Osteoblast (primary cell): ENCODE data around the gene ARHGEF17. TPM values are rescaled to one million over a fixed set of nuclear protein-coding genes. Genes with fewer than 3 reads are reported as not detected.

Experiments
- DNase-seq: peaks from one replicate; pipeline ENCODE4 v3.0.0; 2011; ENCODE audit warnings: low spot score, mixed read lengths; ENCODE audit not compliant: insufficient read length; ENCODE audit errors: missing footprints
- H2AFZ ChIP-seq: 2 replicates; pipeline ENCODE4 v1.6.0; 2011; ENCODE audit warnings: mild to moderate bottlenecking, low read length
- H3K27ac ChIP-seq: 2 replicates; pipeline ENCODE4 v1.5.1; 2011; ENCODE audit warnings: mild to moderate bottlenecking, low read depth, low read length, moderate library complexity
- H3K27me3 ChIP-seq: 2 replicates; pipeline ENCODE4 v1.6.0; 2012; ENCODE audit warnings: mild to moderate bottlenecking, control low read depth, inconsistent platforms, low read length, moderate library complexity; ENCODE audit not compliant: insufficient read depth
- H3K36me3 ChIP-seq: 2 replicates; pipeline ENCODE4 v1.5.1; 2011; ENCODE audit warnings: mild to moderate bottlenecking, low read length, control low read depth, moderate library complexity; ENCODE audit not compliant: insufficient read depth
- H3K4me1 ChIP-seq: 2 replicates; pipeline ENCODE4 v1.5.1; 2011; ENCODE audit warnings: mild to moderate bottlenecking, low read length, control low read depth, moderate library complexity; ENCODE audit not compliant: insufficient read depth
- H3K4me2 ChIP-seq: 2 replicates; pipeline ENCODE4 v1.6.0; 2011; ENCODE audit warnings: mild to moderate bottlenecking, low read length; ENCODE audit not compliant: insufficient read depth
- H3K4me3 ChIP-seq: fragments of 200-600 bp; sonication (generic); 3 replicates; pipeline ENCODE4 v1.5.1; 2012; ENCODE audit warnings: mild to moderate bottlenecking, low read length, inconsistent platforms; ENCODE audit not compliant: insufficient read depth
- H3K79me2 ChIP-seq: 2 replicates; pipeline ENCODE4 v1.6.0; 2012; ENCODE audit warnings: mild to moderate bottlenecking, low read length, control low read depth, inconsistent platforms; ENCODE audit not compliant: insufficient read depth
- H3K9me3 ChIP-seq: 2 replicates; pipeline ENCODE4 v1.5.1; 2011; ENCODE audit warnings: low read depth, low read length, control low read depth
- H4K20me1 ChIP-seq: 2 replicates; pipeline ENCODE4 v1.6.0; 2012; ENCODE audit warnings: mild to moderate bottlenecking, low read length, control low read depth; ENCODE audit not compliant: insufficient read depth
- total RNA-seq: library from RNA; depleted of rRNA; stranded (reverse); fragments of >200 nt; gene quantifications from 2 replicates; pipeline ENCODE4 v1.2.3, GENCODE V29; 2012
- TF ChIP-seq, protein P1 (sequence below): IDR thresholded peaks from 2 replicates; pipeline ENCODE4 v1.5.1; 2011; ENCODE audit warnings: mild to moderate bottlenecking, low read depth, low read length, moderate library complexity; ENCODE audit errors: extremely low read depth

Gene ARHGEF17
- total RNA-seq, 1 donor: 67.0 TPM

DNA sequence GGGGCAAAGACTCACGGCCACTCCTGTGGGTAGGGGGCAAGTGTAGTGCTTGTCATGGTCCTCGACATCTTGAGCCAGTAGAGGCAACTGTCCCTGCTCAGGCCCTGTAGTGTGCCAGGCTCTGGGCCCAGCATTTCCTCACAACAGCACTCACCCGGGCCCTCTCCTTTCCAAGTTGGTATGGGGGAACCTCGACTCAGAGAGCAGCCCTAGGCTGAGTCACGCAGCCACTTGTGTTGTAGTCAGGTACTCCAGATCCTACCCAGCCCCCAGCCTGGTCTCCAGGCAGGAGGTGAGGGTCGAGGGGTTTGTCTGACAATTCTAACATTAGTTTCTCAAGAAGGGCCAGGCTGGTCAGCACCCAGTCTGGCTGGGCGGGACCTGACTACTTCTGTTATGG, 72.3 kb downstream of the ARHGEF17 start:
- no peak for DNase-seq
- Histone ChIP-seq H3K79me2 (peaks cover 90% of the 10 kb centered on the region), H3K4me3 (no peak overlapping the region), H3K9me3 (no peaks in the 10 kb centered on the region), H4K20me1 (peaks cover 51% of the 10 kb centered on the region), H3K4me1 (peaks cover 23% of the 10 kb centered on the region), H3K27ac (no peak overlapping the region), H3K36me3 (no peaks in the 10 kb centered on the region), H3K27me3 (no peaks in the 10 kb centered on the region), H3K4me2 (no peak overlapping the region), H2AFZ (no peak overlapping the region)
- TF ChIP-seq, protein P1, sequence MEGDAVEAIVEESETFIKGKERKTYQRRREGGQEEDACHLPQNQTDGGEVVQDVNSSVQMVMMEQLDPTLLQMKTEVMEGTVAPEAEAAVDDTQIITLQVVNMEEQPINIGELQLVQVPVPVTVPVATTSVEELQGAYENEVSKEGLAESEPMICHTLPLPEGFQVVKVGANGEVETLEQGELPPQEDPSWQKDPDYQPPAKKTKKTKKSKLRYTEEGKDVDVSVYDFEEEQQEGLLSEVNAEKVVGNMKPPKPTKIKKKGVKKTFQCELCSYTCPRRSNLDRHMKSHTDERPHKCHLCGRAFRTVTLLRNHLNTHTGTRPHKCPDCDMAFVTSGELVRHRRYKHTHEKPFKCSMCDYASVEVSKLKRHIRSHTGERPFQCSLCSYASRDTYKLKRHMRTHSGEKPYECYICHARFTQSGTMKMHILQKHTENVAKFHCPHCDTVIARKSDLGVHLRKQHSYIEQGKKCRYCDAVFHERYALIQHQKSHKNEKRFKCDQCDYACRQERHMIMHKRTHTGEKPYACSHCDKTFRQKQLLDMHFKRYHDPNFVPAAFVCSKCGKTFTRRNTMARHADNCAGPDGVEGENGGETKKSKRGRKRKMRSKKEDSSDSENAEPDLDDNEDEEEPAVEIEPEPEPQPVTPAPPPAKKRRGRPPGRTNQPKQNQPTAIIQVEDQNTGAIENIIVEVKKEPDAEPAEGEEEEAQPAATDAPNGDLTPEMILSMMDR: no peak

GRCh38 chr11:73380897-73381410, 72.9 kb downstream of the ARHGEF17 start:
- Histone ChIP-seq H3K4me2 (no peak overlapping the region), H3K9me3 (no peaks in the 10 kb centered on the region), H4K20me1 (peaks cover 51% of the 10 kb centered on the region), H3K4me3 (no peak overlapping the region), H2AFZ (no peak overlapping the region), H3K27ac (no peak overlapping the region), H3K4me1 (peaks cover 26% of the 10 kb centered on the region), H3K36me3 (no peaks in the 10 kb centered on the region), H3K27me3 (no peaks in the 10 kb centered on the region), H3K79me2 (peaks cover 96% of the 10 kb centered on the region)
- TF ChIP-seq, protein P1: no peak
- no peak for DNase-seq

DNA sequence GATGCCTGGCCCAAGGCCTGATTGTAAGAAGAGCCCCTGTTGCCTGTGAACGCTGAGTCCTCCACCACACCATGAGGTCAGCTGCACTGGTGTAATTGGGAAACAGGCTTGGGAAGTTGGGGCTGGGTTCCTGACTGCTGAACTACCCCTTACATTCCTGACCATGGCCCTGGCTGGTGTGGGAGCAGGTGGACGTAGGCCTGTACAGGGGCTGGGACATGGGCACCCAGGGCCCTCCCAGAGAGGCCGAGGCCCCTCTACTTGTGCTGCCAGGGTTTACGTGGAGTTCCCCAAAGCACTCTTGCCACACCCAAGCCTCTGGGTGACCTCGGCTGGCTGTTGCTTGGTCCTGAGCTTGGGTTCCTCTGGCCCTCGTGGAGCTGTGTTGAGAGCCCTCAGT, 73.5 kb downstream of the ARHGEF17 start:
- H3K4me3 ChIP-seq: no peak overlapping the region
- no peak for DNase-seq
- TF ChIP-seq, protein P1: no peak
- H3K27ac ChIP-seq: no peak overlapping the region
- no peaks in the 10 kb centered on the region for H3K36me3 ChIP-seq
- no peaks in the 10 kb centered on the region for H3K27me3 ChIP-seq
- no peak overlapping the region for H3K4me2 ChIP-seq
- peaks cover 27% of the 10 kb centered on the region for H3K4me1 ChIP-seq
- H3K79me2 ChIP-seq: peaks cover 100% of the 10 kb centered on the region
- H3K9me3 ChIP-seq: no peaks in the 10 kb centered on the region
- peaks cover 55% of the 10 kb centered on the region for H4K20me1 ChIP-seq
- H2AFZ ChIP-seq: no peak overlapping the region

DNA sequence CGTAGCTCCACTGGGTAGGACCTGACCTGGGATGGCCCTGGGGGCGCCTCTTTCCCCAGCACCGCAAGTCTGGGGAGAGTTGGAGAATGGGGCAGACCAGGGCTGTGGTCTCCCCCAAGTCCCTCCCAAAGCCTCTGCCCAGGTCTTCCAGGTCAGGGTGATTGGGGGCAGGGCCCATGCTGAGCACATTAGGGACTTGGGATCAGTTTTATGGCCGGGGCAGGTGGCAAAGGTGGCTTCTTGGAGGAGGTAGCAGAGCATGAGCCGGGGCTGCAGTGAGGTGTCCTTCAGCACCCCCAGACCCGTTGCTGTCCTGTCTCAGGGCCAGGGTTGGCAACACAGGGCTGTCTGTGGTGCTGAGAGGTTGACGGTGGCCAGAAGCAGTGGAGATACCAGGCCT, 74.1 kb downstream of the ARHGEF17 start:
- Histone ChIP-seq H3K27ac (no peak overlapping the region), H2AFZ (no peak overlapping the region), H3K4me2 (no peak overlapping the region), H4K20me1 (peaks cover 57% of the 10 kb centered on the region), H3K4me3 (no peak overlapping the region), H3K27me3 (no peaks in the 10 kb centered on the region), H3K36me3 (no peaks in the 10 kb centered on the region), H3K4me1 (peaks cover 26% of the 10 kb centered on the region), H3K9me3 (no peaks in the 10 kb centered on the region), H3K79me2 (peaks cover 100% of the 10 kb centered on the region)
- TF ChIP-seq, protein P1: no peak
- DNase-seq: no peak
